ENCODE measurements around the gene WBP2.
"Not testable (repeated sequence)": the region's sequence is repeated elsewhere in the genome, so short reads cannot be mapped to it uniquely, and the experiment has no call there.

DNA sequence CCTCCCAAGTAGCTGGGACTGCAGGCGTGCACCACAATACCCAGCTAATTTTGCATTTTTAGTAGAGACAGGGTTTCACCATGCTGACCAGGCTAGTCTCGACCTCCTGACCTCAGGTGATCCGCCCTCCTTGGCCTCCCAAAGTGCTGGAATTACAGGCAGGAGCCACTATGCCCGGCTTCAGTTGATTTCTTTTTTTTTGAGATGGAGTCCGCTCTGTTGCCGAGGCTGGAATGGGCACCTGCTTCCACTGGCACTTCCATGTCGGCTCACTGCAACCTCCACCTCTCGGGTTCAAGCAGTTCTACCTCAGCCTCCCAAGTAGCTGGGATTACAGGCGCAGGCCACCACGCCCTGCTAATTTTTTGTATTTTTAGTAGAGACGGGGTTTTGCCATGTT, 44.4 kb downstream of the WBP2 start:
- TF ChIP-seq, protein P1, sequence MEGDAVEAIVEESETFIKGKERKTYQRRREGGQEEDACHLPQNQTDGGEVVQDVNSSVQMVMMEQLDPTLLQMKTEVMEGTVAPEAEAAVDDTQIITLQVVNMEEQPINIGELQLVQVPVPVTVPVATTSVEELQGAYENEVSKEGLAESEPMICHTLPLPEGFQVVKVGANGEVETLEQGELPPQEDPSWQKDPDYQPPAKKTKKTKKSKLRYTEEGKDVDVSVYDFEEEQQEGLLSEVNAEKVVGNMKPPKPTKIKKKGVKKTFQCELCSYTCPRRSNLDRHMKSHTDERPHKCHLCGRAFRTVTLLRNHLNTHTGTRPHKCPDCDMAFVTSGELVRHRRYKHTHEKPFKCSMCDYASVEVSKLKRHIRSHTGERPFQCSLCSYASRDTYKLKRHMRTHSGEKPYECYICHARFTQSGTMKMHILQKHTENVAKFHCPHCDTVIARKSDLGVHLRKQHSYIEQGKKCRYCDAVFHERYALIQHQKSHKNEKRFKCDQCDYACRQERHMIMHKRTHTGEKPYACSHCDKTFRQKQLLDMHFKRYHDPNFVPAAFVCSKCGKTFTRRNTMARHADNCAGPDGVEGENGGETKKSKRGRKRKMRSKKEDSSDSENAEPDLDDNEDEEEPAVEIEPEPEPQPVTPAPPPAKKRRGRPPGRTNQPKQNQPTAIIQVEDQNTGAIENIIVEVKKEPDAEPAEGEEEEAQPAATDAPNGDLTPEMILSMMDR (IDR thresholded peaks at IDR 0.05; ENCODE audit: low read depth, low read length): not testable (repeated sequence)
- not testable (repeated sequence) for TF ChIP-seq POLR2A (IDR thresholded peaks at IDR 0.05; ENCODE audit: extremely low read depth, insufficient read length)

Data from NB4 (cell line).